CD4-positive, alpha-beta T cell treated with Interleukin-10 for 1 hour (primary cell): ENCODE data around the gene KNOP1.
"Not testable (repeated sequence)": the region's sequence is repeated elsewhere in the genome, so short reads cannot be mapped to it uniquely, and the experiment has no call there.

Source experiments
- DNase-seq: peaks from one replicate; pipeline ENCODE4 v3.0.0-alpha.2; 2020

KNOP1 gene

DNA sequence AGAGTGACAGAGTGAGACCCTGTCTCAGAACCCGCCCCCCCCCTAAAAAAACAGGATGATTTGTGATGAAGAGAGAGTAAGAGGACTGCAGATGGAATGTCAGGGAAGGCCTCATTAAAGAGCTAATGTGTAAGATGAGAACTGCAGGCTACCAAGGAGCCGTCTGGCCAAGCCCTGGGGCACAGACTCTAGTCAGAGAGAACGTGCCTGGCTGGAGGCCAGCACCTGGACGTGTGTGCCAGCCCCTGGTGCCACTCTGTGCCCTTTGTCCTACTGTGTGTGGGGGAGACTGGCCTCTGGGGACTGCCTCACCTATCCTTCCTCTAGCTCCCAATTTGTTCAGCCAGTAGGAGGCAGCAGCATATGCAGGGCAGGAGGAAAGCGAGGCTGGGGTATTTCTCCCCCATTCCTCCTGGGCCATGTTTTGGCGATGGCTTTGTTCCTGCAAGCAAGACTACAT is 37.1 kb downstream of the KNOP1 start:
- DNase-seq, result no peak

DNA sequence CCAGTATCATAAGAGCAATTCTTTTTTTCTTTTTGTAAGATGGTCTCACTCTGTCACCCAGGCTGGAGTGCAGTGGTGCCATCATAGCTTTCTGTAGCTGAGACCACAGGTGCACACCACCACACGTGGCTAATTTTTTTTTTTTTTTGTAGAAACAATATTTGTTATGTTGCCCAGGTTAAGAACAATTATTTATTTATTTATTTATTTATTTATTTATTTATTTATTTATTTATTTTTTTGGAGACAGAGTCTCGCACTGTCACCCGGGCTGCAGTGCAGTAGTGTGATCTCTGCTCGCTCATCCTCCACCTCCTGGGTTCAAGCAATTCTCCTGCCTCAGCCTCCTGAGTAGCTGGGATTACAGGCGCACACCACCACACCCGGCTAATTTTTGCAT is 38.7 kb downstream of the KNOP1 start:
- DNase-seq, result not testable (repeated sequence)

DNA sequence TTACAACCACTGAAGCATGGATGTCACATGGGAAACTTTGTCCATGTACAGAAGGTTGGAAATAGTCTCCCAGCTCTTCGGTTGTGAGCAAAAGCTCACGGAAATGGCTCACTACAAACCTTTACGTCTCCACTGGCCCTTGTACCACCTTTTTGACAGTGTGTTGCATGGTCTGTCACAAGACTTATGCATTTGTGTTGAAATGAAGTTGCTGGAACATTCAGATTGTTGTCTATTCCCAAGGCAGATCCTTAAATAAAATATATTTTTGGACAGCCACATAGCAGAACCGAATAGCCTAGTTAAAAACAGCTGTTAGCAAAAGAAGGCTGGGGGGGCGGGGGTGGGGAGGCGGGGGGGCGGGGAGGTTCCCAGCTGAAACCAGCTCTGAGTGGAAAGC is 39.2 kb downstream of the KNOP1 start:
- no peak for DNase-seq

DNA sequence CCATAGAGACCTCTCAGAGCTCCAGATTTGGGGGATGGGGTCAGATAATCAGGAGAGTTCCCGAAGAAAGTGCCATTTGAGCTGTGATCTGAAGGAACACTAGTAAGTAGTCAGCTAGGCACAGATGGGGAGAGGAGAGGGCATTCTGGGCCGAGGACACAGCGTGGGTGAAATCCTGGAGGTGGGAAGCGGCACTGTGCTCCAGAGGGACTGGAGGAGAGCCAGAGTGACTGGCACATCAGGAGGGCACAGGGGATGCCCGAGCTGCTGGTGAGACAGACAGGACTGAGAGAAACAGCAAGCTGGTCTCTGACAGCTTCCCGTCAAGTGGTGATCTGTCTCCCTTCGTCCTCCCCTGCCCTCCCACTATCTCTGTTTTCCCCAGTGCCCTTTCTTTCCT is 40.6 kb downstream of the KNOP1 start:
- DNase-seq, result no peak

DNA sequence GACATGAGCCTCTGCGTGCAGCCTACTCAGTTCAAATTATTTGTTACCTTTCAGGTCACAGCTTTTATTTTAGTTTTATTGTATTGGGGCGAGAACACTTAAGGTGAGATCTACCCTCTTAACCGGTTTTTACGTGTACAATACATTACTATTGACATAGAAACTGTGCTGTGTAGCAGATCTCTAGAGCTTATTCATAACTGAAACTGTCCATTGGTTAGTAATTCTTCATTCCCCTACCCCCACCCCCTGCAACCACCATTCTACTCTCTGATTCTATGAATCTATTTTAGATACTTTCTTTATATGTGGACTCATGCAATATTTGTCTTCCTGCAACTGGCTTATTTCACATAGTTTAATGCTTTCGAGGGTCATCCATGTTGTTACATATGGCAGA is 43.5 kb downstream of the KNOP1 start:
- no peak for DNase-seq

DNA sequence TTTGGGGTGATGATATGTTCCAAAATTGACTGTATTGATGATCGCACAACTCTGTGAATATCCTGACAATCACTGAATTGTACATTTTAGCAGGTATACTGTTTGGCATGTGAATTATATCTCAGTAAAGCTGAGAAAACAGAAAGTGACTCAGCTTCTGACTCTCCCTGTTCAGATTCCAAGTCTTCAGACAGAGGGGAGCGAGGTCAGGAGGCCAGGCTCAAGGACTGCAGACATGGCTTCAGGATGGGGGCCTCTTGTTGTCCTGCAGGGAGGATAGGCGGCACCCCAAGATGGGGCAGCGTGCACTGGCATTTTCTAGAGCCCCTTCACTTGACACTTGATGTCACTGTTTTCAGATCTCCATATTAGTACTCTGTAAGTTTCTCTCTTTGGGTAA is 45.6 kb downstream of the KNOP1 start:
- no peak for DNase-seq

DNA sequence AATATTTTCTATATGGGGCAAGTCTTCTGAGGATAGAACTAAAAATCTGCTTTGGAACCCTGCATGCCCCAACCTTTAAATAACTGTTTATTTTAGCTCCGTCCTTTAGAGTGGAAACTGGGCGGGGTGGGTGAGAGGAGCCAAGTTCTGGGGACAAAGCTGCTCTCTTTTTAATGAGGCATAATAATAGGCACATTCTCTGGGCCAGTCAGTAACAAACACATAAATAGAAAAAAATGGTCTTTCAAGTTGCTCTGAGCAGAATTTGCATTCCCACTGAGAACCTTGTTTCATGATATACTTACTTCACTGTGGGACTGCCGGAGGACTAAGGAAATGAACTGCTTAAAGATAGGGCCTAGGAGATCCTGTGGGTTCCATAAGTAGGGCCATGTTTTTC is 51.5 kb downstream of the KNOP1 start:
- no peak for DNase-seq

DNA sequence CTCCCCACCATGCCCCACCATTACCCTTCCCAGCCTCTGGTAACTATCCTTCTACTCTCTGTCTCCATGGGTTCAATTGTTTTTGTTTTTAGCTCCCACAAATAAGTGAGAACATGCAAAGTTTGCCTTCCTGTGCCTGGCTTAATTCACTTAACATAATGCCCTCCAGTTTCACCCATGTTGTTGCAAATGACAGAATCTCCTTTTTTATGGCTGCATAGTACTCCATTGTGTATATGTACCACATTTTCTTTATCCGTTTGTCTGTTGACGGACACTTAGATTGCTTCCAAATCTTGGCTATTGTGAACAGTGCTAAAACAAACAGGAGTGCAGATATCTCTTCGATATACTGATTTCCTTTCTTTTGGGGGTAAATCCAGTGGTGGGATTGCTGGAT is 52.7 kb downstream of the KNOP1 start:
- DNase-seq, result not testable (repeated sequence)

DNA sequence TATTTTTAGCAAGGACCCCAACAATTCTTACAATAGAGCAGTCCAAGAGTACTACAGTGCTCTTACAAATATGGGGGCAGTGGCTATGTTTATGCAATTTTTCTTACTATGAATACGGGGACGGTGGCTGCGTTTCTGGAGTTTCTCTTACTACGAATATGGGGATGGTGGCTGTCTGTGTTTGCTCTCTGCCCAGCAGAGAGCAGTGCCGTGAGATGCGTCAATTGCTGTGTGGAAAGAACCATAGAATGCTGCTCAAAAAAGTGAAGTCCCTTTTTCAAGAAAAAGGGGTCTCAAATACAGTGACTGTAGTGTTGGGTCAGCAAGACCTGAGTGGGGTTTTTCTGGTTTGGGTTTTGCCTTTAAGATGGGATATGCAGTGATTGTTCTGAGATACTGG is 53.9 kb downstream of the KNOP1 start:
- DNase-seq, result no peak

DNA sequence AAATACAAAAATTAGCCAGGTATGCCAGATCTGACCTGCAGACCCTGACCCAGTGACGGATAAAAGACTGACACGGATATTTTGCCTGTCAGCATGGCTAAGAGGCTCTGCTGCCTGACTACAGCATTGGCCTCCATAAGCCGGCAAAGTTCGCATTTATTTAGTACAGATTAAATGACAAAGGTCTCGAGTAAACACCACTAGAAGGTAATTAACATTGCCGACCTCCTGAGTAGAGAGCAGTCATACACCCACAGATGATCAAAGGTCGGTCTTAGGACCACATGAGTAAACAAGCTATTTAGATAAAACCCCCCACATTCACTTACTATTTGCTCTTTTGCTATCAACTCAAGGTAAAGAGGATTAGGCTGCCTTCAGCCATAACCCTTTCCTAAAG is 55.7 kb downstream of the KNOP1 start:
- DNase-seq, result no peak

DNA sequence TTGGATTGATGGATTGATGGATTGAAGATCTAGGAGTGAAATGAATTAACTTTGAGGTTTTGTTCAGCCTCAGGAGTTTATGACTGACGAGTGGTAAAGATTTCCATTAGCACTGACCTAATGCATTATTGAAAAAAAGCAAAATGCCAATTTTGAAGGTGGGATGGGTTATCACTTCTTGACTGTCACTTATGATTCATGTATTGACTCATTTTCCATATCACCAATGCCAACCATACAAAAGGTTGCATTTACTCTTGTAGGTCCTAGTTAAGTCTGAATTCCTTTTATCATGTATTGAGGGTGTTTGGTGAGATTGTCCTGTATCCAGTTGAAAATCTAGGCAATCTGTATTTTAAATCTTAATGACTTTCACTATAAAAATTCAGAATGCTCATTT is 57.6 kb downstream of the KNOP1 start:
- DNase-seq, result no peak

DNA sequence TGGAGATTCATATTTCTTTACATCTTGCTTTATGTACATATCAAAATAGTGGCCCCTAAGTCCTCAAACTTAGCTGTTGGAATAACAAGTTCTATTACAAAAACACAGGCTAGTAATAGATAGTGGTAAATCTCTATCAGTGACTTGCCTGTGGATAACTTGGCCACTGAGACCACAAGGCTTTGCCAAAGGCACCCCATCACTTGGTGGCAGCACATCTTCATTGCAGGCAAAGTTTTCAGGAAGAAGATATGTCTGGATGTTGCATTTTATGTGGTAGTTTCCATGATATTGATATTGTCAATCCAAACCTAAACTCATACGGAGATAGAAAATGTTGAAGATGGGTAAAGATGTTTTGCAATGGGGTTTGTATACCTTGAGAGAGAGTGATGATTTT is 58.5 kb downstream of the KNOP1 start:
- DNase-seq, result no peak

DNA sequence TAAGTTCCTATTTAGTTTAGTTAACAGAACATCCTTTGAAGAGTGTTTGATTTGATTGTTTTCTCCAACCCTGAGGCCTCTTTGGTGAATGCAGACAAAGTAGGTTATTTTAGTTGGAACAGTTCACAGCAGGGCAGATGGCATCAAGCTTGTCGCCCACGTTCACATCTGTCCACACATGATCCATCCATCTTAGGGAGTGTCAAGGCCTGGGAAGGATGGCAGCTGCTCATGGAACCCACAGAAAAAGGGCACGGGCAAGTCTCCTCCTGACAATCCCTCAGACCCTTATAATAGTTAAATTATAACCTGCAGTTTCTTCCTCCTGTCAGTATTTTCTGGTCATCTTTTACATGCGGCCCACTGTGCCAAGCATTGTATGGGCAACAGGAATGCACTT is 60.2 kb downstream of the KNOP1 start:
- no peak for DNase-seq

DNA sequence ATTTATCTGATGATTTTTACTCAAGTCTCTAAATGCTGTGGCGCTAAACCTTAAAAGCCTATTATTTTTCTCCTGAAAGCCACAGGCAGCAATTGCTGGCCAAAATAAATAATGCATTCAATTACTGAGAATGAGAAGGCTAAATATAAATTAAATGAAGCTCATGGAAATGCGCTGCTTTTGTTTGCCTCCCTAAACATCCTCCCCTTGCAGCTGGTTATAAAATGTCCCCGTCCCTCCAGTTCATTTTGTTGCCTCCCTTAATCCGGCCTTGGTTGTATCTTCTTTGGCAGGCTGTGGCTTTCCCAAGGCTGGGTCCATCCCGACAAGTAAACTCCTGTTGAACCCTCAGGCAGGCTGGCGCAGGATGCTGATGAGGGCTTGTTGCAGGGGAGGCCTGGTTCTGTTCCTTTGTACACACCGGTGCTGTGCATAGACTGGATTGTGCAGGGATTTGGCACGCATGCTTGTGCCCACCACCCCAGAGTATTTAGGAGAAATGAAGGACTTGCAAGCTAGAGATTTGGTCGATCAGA is 62.7 kb downstream of the KNOP1 start:
- no peak for DNase-seq

DNA sequence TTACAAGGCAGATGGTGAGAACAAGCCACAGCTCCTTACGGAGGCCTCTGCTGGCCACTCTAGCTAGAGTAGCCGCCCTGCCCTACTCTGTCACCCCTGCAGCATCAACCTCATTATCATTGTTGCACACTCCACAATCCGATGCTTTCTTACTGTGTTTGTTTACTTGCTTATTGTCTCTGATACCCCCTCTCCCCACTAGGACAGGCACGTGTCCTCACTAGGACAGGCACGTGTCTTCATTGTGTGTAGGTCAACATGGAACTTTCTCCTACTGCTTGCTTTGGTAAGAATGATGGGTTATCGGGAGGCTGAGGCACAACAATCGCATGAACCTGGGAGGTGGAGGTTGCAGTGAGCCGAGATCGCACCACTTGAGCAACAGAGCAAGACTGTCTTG is 63.9 kb downstream of the KNOP1 start:
- DNase-seq, result no peak
